Neural progenitor cell (in vitro differentiated cells): ENCODE results near the gene CCDC71. TPM values are rescaled to one million over a fixed set of nuclear protein-coding genes. Genes with fewer than 3 reads are reported as not detected.

ENCODE experiments used
- DNase-seq: peaks from one replicate; pipeline ENCODE4 v3.0.0-alpha.2; 2016; ENCODE audit warnings: low spot score
- H2AFZ ChIP-seq: fragments of 200-600 bp; sonication (generic); replicated peaks from 2 replicates; pipeline ENCODE4 v1.6.1; 2016; ENCODE audit warnings: antibody characterized with exemption
- H3F3A ChIP-seq: fragments of 200-600 bp; sonication (generic); 2 replicates; pipeline ENCODE4 v1.6.1; 2016; ENCODE audit warnings: antibody characterized with exemption, low read depth
- H3K27ac ChIP-seq: fragments of 200-600 bp; sonication (generic); 2 replicates; pipeline ENCODE4 v1.5.1; 2016; ENCODE audit warnings: mild to moderate bottlenecking
- H3K27me3 ChIP-seq: fragments of 200-600 bp; sonication (generic); 2 replicates; pipeline ENCODE4 v1.6.1; 2016; ENCODE audit warnings: mild to moderate bottlenecking, moderate library complexity
- H3K36me3 ChIP-seq: fragments of 200-600 bp; sonication (generic); 2 replicates; pipeline ENCODE4 v1.5.1; 2016
- H3K4me1 ChIP-seq: fragments of 200-600 bp; sonication (generic); 2 replicates; pipeline ENCODE4 v1.6.1; 2016; ENCODE audit warnings: mixed run types
- H3K4me2 ChIP-seq: fragments of 200-600 bp; sonication (generic); 2 replicates; pipeline ENCODE4 v1.6.1; 2016
- H3K4me3 ChIP-seq: fragments of 200-600 bp; sonication (generic); 2 replicates; pipeline ENCODE4 v1.5.1; 2016
- H3K79me2 ChIP-seq: fragments of 200-600 bp; sonication (generic); 2 replicates; pipeline ENCODE4 v1.6.1; 2016; ENCODE audit warnings: low read depth
- H3K9ac ChIP-seq: fragments of 200-600 bp; sonication (generic); 2 replicates; pipeline ENCODE4 v1.6.1; 2016
- H3K9me3 ChIP-seq: fragments of 200-600 bp; sonication (generic); 2 replicates; pipeline ENCODE4 v1.5.1; 2016; ENCODE audit warnings: low read depth
- H4K20me1 ChIP-seq: fragments of 200-600 bp; sonication (generic); 2 replicates; pipeline ENCODE4 v1.6.1; 2016; ENCODE audit warnings: low read depth
- H3K27ac Mint-ChIP-seq: 3 replicates; pipeline ENCODE4 v1.8.0; 2021; ENCODE audit warnings: mixed read lengths
- H3K27me3 Mint-ChIP-seq: 2 replicates; pipeline ENCODE4 v1.8.0; 2022; ENCODE audit warnings: low read depth, mild to moderate bottlenecking, inconsistent platforms, moderate library complexity, mixed read lengths; ENCODE audit not compliant: insufficient read depth
- H3K36me3 Mint-ChIP-seq: 3 replicates; pipeline ENCODE4 v1.8.0; 2021; ENCODE audit warnings: mixed read lengths
- H3K4me1 Mint-ChIP-seq: 3 replicates; pipeline ENCODE4 v1.8.0; 2021; ENCODE audit warnings: mixed read lengths
- H3K4me3 Mint-ChIP-seq: 3 replicates; pipeline ENCODE4 v1.8.0; 2021; ENCODE audit warnings: mild to moderate bottlenecking, moderate library complexity, mixed read lengths
- H3K9me3 Mint-ChIP-seq: 3 replicates; pipeline ENCODE4 v1.8.0; 2020; ENCODE audit warnings: mixed read lengths
- EZH2 ChIP-seq: fragments of 200-600 bp; sonication (generic); IDR thresholded peaks from 2 replicates; pipeline ENCODE4 v1.6.1; 2017; ENCODE audit warnings: antibody characterized with exemption, mild to moderate bottlenecking, moderate library complexity
- EZH2phosphoT487 ChIP-seq: fragments of 200-600 bp; sonication (generic); IDR thresholded peaks from 2 replicates; pipeline ENCODE4 v1.6.1; 2017; ENCODE audit warnings: antibody characterized with exemption
- total RNA-seq: library from RNA; depleted of rRNA; stranded (reverse); fragments of >200 nt; gene quantifications from 2 replicates; pipeline ENCODE4 v1.2.3, GENCODE V29; 2015; ENCODE audit warnings: low replicate concordance
- TF ChIP-seq, protein P1 (sequence below): fragments of 200-600 bp; sonication (generic); IDR thresholded peaks from 2 replicates; pipeline ENCODE4 v1.5.1; 2017; ENCODE audit warnings: antibody characterized with exemption, mild to moderate bottlenecking

The CCDC71 gene
- 18.8 and 41.9 TPM in 2 replicates for total RNA-seq

DNA sequence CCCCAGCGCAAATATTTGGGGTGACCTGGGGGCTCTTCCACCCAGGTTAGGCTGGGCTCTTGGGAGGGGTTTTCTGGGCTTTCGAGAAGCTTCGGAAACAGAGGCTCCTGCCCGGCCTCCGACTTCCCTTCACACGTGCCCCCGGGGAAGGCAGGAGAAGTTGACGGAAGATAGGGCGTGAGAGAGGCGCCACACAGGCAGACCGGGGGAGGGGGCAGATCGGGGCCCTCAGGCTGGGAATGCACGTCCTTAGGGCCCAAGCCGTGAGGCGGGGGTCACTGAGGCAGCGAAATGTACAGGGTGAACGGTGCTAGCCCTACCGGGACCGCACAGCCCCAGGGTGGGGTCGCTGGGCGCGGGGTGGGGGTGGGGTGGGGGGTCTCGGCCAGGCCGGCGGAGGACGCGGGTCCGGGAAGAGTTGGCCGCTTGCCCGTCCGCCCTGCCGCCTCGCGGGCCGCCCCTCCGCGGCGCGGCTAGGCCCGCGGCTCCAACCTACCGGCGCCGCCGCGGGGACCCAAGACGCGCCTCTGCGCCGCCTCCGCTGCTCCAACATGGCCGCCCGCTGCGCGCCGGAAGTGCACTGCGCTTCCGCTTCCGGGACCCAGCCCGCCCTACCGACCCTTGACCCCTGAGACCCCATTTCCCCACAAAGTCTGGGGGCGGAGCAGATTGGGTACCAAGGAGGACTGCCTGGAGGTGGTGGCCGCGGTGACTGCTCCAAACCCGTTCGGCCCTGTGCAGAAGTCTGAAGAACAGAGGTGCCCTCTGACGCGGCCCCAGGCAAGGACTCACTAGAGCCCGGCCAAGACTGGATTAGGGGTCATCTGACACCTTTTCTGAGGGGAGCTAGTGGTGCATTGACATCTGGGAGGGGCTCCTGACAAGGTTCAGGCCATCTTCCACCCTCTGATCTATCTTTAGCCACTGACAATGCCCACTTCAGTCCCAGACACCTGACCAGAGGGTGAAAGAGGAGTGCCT is at the start of gene CCDC71:
Gene CCDC71 (minus strand): TSS at position 561 of the 981 bp plus-strand sequence. CDS start 2,123 bp downstream, outside the sequence.
- no peaks in the 10 kb centered on the region for H3K9me3 ChIP-seq
- peak within 1 kb of the TSS; percentile 99 for H3K4me2 ChIP-seq
- Mint-ChIP-seq H3K9me3 (no peaks in the 10 kb centered on the region), H3K27me3 (peaks cover 12% of the 10 kb centered on the region), H3K27ac (peak within 1 kb of the TSS; percentile 76), H3K36me3 (peaks cover 7% of the 10 kb centered on the region), H3K4me1 (peaks cover 28% of the 10 kb centered on the region), H3K4me3 (peak within 1 kb of the TSS; percentile 95)
- peaks cover 19% of the 10 kb centered on the region for H3K27me3 ChIP-seq
- peak within 1 kb of the TSS; percentile 79 for H3K9ac ChIP-seq
- TF ChIP-seq, protein P1, sequence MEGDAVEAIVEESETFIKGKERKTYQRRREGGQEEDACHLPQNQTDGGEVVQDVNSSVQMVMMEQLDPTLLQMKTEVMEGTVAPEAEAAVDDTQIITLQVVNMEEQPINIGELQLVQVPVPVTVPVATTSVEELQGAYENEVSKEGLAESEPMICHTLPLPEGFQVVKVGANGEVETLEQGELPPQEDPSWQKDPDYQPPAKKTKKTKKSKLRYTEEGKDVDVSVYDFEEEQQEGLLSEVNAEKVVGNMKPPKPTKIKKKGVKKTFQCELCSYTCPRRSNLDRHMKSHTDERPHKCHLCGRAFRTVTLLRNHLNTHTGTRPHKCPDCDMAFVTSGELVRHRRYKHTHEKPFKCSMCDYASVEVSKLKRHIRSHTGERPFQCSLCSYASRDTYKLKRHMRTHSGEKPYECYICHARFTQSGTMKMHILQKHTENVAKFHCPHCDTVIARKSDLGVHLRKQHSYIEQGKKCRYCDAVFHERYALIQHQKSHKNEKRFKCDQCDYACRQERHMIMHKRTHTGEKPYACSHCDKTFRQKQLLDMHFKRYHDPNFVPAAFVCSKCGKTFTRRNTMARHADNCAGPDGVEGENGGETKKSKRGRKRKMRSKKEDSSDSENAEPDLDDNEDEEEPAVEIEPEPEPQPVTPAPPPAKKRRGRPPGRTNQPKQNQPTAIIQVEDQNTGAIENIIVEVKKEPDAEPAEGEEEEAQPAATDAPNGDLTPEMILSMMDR, result no peak
- peak; percentile 27 for TF ChIP-seq EZH2
- no peak for TF ChIP-seq EZH2phosphoT487
- no peaks in the 10 kb centered on the region for H3K36me3 ChIP-seq
- H3K4me3 ChIP-seq, result peak within 1 kb of the TSS; percentile 96
- peak within 1 kb of the TSS; percentile 97 for H2AFZ ChIP-seq
- H3K27ac ChIP-seq, result no peak within 1 kb of the TSS
- DNase-seq, result peak; percentile 86
- H4K20me1 ChIP-seq, result peaks cover 41% of the 10 kb centered on the region
- H3K79me2 ChIP-seq, result peaks cover 18% of the 10 kb centered on the region
- peaks cover 7% of the 10 kb centered on the region for H3K4me1 ChIP-seq
- H3F3A ChIP-seq, result peaks cover 3% of the 10 kb centered on the region

- Histone ChIP-seq H3K36me3 (no peaks in the 10 kb centered on the region), H3K4me2 (no peak overlapping the region), H3K4me3 (no peak overlapping the region), H3K27ac (no peak overlapping the region), H3K9me3 (no peaks in the 10 kb centered on the region), H2AFZ (no peak overlapping the region), H3K4me1 (no peaks in the 10 kb centered on the region), H3K9ac (no peak overlapping the region), H3K79me2 (no peaks in the 10 kb centered on the region), H3K27me3 (no peaks in the 10 kb centered on the region), H3F3A (no peaks in the 10 kb centered on the region), H4K20me1 (no peaks in the 10 kb centered on the region)
- Mint-ChIP-seq H3K4me1 (peaks cover 8% of the 10 kb centered on the region), H3K27ac (no peak overlapping the region), H3K36me3 (peaks cover 2% of the 10 kb centered on the region), H3K9me3 (peaks cover 21% of the 10 kb centered on the region), H3K4me3 (no peak overlapping the region), H3K27me3 (peaks cover 8% of the 10 kb centered on the region)
- TF ChIP-seq, protein P1, result no peak
- TF ChIP-seq EZH2phosphoT487 (no peak), EZH2 (no peak)
- DNase-seq, result no peak
These were observed 47.9 kb upstream of the CCDC71 start for GRCh38 chr3:49213998-49214397.

DNA sequence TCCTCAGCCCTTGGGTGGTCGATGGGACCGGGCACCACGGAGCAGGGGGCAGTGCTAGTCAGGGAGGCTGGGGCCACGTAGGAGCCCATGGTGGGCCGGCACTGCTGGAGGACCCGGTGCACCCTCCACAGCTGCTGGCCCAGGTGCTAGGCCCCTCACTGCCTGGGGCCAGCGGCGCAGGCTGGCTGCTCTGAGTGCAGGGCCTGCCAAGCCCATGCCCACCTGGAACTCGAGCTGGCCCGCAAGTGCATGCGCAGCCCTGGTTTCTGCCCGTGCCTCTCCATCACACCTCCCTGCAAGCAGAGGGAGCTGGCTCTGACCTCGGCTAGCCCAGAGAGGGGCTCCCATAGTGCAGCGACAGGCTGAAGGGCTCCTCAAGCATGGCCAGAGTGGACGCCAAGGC is 47.4 kb upstream of the CCDC71 start:
- no peak overlapping the region for H3K9ac ChIP-seq
- H3K4me3 ChIP-seq, result no peak overlapping the region
- no peaks in the 10 kb centered on the region for H3K9me3 ChIP-seq
- no peaks in the 10 kb centered on the region for H4K20me1 ChIP-seq
- Mint-ChIP-seq H3K36me3 (peaks cover 2% of the 10 kb centered on the region), H3K4me3 (no peak overlapping the region), H3K27ac (no peak overlapping the region), H3K27me3 (peaks cover 8% of the 10 kb centered on the region), H3K4me1 (peaks cover 8% of the 10 kb centered on the region), H3K9me3 (peaks cover 21% of the 10 kb centered on the region)
- no peaks in the 10 kb centered on the region for H3K36me3 ChIP-seq
- DNase-seq, result no peak
- H3K27ac ChIP-seq, result no peak overlapping the region
- H3F3A ChIP-seq, result no peaks in the 10 kb centered on the region
- H3K27me3 ChIP-seq, result no peaks in the 10 kb centered on the region
- no peaks in the 10 kb centered on the region for H3K79me2 ChIP-seq
- no peak overlapping the region for H3K4me2 ChIP-seq
- no peak for TF ChIP-seq EZH2phosphoT487
- TF ChIP-seq, protein P1, result no peak
- TF ChIP-seq EZH2, result no peak
- no peaks in the 10 kb centered on the region for H3K4me1 ChIP-seq
- H2AFZ ChIP-seq, result no peak overlapping the region
